Right ventricle myocardium inferior (tissue), 1 donor: Measurements from ENCODE around the gene GCK. TPM values are rescaled to one million over a fixed set of nuclear protein-coding genes. Genes with fewer than 3 reads are reported as not detected.

ENCODE experiments used
- ATAC-seq: fragments of 200-7000 bp; cut with Tn5 transposase; one replicate; pipeline ENCODE4 v1.9.1; 2020; ENCODE audit warnings: mild to moderate bottlenecking, moderate library complexity
- DNase-seq: peaks from one replicate; pipeline ENCODE4 v3.0.0; 2021; ENCODE audit errors: missing footprints
- intact Hi-C: fragments of 100-400 bp; cut with DNase I; formaldehyde crosslinking; loops from one replicate; pipeline ENCODE4 v1.11.0; 2022
- total RNA-seq: library from RNA; stranded (reverse); fragmentation: NEBNext Ultra II Directional; extraction: Animal tissue kit (Norgen Biotek cat#: 25700); gene quantifications from one replicate; pipeline ENCODE4 v1.2.1, GENCODE V29; 2021
- donor health status: DM: no; HTN: yes; CAD: no; lungs with severe emphysema.

GCK gene
- total RNA-seq, 1 donor from 2014 or later = 1.8 TPM

DNA sequence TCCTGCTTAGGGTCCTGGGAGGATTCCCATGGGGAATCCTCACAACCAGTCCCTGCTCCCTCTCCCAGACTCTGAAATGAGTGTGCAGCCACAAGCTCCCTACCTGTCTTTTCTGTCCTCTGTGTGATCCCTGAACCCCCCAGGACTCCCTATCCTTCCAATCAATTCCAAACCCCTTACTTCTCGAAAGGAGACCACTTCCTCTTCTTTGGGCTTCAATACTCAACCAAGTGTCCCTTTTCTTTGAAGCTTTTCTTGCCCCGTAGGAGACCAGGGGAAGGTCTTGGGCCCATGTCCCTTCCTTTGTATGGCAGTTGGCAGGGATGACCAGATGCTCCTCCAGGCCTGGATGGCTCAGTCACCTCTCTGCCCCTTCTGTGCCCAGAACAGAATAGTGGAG, 83.4 kb downstream of the GCK start:
- intact Hi-C loops = no loop called here
- DNase-seq (no peak), ATAC-seq (no peak)

DNA sequence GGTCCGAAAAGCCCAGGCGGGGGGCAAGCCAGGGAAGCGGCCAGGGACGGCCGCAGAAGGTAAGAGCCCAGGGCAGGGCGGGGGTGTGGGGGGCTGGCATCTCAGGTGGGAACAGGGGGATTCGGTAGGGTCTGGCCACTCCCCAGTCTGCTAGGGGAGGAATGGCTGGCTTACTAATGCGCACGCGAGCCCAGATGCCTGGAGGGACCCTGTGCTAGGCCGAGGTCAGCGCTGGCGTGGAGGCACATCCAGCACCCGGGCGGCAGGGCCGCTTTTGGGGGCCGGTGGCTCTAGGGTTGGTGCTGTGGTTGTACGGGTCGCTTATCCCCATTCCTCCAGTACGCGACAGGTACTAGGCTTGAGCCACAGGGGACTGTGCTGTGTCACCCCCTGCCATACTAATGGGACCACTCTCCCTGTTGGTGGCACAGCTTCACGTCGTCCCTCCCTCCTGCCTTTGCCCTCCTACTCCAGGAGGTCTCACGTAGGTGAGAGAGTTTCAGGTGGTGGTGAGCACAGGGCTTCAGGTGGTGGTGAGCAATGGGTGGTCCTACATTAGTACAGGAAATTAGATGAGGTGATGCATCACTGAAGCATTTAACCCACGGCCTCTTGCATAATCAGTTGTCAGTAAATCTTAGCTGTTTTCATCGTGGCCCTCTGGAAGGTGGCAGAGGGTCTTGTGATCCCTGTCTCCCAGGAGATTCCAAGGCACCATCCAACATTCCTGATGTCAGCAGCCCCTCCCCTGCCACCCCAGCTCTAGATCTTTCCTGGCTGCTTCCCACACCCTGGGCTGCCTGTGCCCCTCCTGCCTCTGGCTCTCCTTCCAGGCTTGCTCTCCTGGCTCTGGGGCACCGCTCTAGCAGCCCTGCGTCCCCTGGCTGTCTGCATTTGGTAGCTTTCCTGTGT, 84.1 kb downstream of the GCK start:
- intact Hi-C loops = no loop called here
- ATAC-seq = peak; percentile 32
- DNase-seq = peak; percentile 65

DNA sequence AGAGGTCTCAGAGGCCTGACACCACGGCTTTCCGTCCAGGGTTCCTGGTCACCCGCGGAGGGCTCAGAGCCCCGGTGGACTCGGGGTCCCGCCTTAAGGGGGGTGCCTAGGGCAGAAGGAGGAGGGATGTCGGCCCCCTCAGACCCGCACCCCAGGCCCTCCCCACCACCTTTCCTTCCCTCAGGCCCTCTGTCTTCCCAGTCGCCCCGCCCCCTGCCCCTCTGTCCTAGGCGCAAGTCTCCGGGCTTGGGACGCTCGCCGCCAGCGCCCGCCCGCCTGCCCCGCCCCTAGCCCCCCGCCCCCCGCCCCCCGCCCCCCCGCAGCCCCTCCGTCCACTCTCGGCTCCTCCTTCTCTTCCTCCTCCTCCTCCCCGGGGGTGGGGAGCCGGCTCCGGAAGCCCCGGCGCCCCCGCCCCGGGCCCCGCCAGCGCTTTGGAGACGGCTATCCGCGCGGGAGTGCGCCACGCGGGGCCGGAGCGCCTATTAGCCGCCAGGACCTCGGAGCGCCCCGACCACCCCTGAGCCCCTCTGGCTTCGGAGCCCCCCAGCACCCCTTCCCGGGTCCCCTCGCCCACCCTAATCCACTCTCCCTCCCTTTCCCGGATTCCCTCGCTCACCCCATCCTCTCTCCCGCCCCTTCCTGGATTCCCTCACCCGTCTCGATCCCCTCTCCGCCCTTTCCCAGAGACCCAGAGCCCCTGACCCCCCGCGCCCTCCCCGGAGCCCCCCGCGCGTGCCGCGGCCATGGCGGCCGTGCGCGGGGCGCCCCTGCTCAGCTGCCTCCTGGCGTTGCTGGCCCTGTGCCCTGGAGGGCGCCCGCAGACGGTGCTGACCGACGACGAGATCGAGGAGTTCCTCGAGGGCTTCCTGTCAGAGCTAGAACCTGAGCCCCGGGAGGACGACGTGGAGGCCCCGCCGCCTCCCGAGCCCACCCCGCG, 85.0 kb downstream of the GCK start, which contains the start of gene AEBP1:
Gene AEBP1, plus strand, starts transcription at position 423 of the 937 bp plus-strand sequence. Its CDS starts 321 bp downstream, at position 744.
- intact Hi-C loops = no loop called here
- ATAC-seq (peak; percentile 26), DNase-seq (peak; percentile 68)

DNA sequence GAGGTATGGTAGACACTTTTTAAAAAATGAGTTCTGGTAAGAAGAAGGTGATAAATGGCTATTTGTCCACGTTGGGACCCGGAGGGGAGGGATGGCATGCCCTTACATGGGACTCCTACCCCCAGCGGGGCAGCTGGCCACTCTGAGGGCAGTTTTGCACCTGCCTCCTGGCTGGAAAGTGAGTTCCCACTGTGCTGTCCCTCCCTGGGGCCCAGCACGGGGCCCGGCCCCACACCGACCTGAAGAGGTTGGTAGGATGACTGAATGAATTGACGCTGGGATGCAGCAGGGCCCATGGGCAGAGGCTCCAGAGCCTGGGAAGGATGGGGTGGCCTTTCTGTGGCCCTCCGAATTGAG, 85.7 kb downstream of the GCK start:
- ATAC-seq (no peak), DNase-seq (peak; percentile 14)
- intact Hi-C loops = no loop called here

DNA sequence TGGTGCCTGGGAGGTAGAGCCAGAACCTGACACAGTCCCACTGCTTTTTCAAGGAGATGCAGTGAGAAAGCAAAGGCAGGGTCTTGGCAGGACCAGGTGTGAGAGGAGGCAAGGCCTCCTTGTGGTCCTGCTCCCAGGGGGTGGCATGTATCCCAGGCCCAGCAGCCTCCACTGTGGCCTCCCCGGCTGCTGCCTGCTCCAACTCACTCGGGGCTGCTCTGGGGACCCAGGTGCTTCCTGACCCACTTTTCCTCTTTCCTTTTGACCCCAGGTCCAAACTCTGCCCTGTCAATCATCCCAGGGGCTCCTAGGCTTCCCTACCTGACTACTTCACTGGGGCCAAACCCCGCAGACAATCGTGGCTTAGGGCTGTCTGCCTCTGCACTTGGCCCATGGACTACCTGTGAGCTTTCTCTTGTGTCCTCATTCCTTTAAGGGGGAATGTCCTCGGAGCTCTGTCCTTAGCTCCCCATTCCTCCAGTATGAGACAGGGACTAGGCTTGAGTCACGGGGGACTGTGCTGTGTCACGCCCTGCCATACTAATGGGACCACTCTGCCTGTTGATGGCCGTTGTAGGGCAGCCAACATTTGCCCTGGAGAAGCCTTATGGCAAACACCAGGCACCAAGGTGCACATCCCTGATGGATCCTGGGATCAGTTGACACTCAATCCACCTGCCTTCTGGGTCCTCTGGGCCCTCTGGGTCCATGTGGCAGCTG, 86.2 kb downstream of the GCK start:
- no peak for ATAC-seq
- DNase-seq = peak; percentile 37
- intact Hi-C loops = no loop called here

- ATAC-seq (no peak), DNase-seq (peak; percentile 67)
- intact Hi-C loops = no loop called here
Observed at GRCh38 chr7:44101966-44102845, 87.0 kb downstream of the GCK start.

GRCh38 chr7:44101303-44101965, 87.8 kb downstream of the GCK start:
- no peak for ATAC-seq
- intact Hi-C loops = no loop called here
- peak; percentile 9 for DNase-seq

GRCh38 chr7:44100458-44101302, 88.6 kb downstream of the GCK start:
- ATAC-seq (no peak), DNase-seq (peak; percentile 61)
- intact Hi-C loops = no loop called here

DNA sequence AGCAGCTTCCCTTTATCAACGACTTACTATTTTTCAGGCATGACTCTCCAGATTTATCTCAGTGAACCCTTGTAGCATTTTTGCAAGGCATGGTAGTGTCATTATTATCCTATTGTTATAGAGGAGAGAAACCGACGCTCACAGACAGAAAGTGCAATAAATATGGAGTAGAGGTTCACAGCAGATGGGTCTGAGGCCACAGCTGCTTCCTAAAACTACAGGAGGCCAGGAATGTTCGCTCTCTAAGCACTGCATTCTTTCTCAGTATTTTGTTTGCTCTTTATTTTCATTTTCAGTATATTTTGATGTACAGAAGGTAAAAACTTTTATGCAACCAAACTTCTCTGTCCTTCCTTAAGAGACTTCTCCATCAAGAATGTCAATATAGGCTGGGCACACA, 89.6 kb downstream of the GCK start:
- no peak for ATAC-seq
- intact Hi-C loops = no loop called here
- DNase-seq = no peak

- DNase-seq = peak; percentile 4
Observed at GRCh38 chr7:44098092-44099068, 90.9 kb downstream of the GCK start.

GRCh38 chr7:44097064-44097932, 91.9 kb downstream of the GCK start:
- ATAC-seq = no peak
- DNase-seq = peak; percentile 41
- intact Hi-C loops = no loop called here

More at GRCh38 chr7:44098092-44099068, 90.9 kb downstream of the GCK start:
- ATAC-seq = no peak
- intact Hi-C loops = no loop called here

DNA sequence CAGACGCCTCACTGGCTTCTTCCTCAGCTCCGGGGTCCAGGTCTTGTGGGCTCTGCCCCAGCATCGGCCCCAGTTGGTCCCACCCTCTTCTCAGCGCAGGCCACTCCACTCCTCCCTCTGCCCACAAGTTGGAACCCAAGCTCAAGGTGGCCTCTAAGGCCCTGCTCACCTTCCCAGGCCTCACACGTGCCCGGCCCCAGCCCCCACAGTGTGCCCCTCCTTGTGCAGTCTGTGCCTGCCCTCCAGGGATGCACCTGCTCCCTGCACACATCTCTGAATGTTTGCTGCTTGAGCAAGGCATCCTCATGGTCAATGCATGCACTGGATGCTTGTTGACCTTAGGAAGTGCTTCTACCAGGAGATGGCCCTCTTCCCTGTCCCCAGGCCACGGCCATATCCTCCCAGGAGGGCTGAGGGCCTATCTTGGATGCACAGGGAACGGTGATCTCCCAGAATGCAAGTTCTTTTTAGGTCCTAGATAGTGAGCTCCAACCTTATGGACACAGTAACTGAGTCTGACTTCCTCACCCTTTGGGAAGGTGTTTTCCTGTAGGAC, 92.8 kb downstream of the GCK start:
- ATAC-seq (no peak), DNase-seq (peak; percentile 39)
- intact Hi-C loops = no loop called here

- intact Hi-C loops = no loop called here
- no peak for ATAC-seq
- DNase-seq = peak; percentile 20
Observed at GRCh38 chr7:44095781-44096180, 93.5 kb downstream of the GCK start.

- ATAC-seq (no peak), DNase-seq (peak; percentile 35)
- intact Hi-C loops = no loop called here
Observed at GRCh38 chr7:44094883-44095592, 94.2 kb downstream of the GCK start.
